Spleen (tissue), 7 donors: Measurements from ENCODE around the gene RNLS.

Source experiments
- POLR2A ChIP-seq, 3 donors: fragments of 450-650 bp; IDR thresholded peaks; one replicate each; pipeline ENCODE4 v1.5.1; 2017; ENCODE audit warnings: antibody characterized with exemption in 3 of 3, mild to moderate bottlenecking in 1 of 3
- POLR2AphosphoS5 ChIP-seq, 3 donors: sonication (generic); formaldehyde crosslinking; IDR thresholded peaks; one replicate each; pipeline ENCODE4 v1.5.1; 2017; ENCODE audit warnings: antibody characterized with exemption in 3 of 3
- TF ChIP-seq, protein P1 (sequence below), 11 experiments: fragments of 200-600 bp in 7 of 11; fragments of 450-650 bp in 4 of 11; sonication (generic) in 4 of 11; IDR thresholded peaks in 8 of 11; conservative IDR thresholded peaks in 3 of 11; 1 replicate in 7 of 11; 2 replicates in 4 of 11; pipeline versions ENCODE4 v1.4.0 to v1.8.0; 2016 to 2021; ENCODE audit warnings: antibody characterized with exemption in 11 of 11, inconsistent platforms in 4 of 11, mild to moderate bottlenecking in 1 of 11
- donor health status: DM: no; HTN: no; CAD: no; lungs with moderate emphysema.
- donor health status: DM: no; HTN: no; CAD: no.
- donor health status: DM: no; HTN: no; CAD: no.

DNA sequence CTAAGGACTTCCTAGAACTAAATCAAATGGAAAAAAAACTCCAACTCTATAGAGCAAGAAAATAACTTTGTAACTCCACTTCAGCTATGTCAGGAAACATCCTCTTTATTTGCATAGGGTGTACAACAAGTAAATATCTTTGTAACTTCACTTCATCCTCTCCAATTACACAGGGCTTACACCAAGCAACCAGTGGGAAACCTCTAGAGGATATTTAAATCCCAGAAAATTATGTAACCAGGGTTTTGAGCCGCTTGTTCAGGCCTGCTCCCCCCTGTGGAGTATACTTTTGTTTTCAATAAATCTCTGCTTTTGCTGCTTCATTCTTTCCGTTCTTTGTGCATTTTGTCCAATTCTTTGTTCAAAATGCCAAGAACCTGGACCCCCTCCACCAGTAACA is 25.7 kb upstream of the RNLS start:
- TF ChIP-seq, protein P1, sequence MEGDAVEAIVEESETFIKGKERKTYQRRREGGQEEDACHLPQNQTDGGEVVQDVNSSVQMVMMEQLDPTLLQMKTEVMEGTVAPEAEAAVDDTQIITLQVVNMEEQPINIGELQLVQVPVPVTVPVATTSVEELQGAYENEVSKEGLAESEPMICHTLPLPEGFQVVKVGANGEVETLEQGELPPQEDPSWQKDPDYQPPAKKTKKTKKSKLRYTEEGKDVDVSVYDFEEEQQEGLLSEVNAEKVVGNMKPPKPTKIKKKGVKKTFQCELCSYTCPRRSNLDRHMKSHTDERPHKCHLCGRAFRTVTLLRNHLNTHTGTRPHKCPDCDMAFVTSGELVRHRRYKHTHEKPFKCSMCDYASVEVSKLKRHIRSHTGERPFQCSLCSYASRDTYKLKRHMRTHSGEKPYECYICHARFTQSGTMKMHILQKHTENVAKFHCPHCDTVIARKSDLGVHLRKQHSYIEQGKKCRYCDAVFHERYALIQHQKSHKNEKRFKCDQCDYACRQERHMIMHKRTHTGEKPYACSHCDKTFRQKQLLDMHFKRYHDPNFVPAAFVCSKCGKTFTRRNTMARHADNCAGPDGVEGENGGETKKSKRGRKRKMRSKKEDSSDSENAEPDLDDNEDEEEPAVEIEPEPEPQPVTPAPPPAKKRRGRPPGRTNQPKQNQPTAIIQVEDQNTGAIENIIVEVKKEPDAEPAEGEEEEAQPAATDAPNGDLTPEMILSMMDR (IDR thresholded peaks at IDR 0.05 in 8 of 11, conservative IDR thresholded peaks at IDR 0.05 in 3 of 11) = no peak
- no peak for TF ChIP-seq POLR2A (IDR thresholded peaks at IDR 0.05)
- no peak for TF ChIP-seq POLR2AphosphoS5 (IDR thresholded peaks at IDR 0.05)
